ENCODE measurements around the gene TBL3.

Gene TBL3

DNA sequence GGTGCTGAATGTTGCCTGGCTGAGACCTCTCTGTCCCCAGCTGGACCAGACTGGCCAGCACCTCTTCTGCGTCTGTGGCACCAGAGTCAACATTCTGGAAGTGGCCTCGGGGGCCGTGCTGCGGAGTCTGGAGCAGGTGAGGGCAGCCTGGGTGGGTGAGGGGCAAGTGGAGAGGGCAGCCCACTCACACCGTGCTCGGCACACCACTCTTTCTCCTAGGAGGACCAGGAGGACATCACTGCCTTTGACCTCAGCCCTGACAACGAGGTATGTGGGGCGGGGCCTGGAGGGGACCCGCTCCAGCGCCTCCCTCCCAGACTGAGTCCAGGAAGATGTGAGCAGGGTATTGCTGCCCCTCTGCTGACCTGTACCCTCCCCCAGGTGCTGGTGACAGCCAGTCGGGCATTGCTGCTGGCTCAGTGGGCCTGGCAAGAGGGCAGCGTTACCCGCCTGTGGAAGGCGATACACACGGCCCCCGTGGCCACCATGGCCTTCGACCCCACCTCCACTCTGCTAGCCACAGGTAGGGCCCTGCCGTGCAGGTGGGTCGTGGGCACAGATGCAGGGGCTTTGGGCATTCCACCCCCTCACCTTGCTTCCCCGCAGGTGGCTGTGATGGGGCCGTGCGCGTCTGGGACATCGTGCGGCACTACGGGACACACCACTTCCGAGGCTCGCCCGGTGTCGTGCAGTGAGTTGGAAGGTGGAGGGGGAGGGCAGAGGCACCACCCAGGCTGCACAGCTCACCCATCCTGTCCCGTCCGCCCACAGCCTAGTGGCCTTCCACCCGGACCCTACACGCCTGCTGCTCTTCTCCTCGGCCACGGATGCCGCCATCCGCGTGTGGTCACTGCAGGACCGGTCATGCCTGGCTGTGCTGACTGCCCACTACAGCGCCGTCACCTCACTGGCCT lies 2.6 kb downstream of the TBL3 start:
- no peak overlapping the region for H2AFZ ChIP-seq (ENCODE audit: low read length)
- H3K27me3 ChIP-seq (ENCODE audit: insufficient read depth, low read length, poor library complexity, severe bottlenecking) = no peaks in the 10 kb centered on the region
- H3K4me3 ChIP-seq (ENCODE audit: low read length, poor library complexity, severe bottlenecking) = no peak overlapping the region
- no peak overlapping the region for H3K9ac ChIP-seq (ENCODE audit: low read depth, low read length, poor library complexity, severe bottlenecking)
- no peaks in the 10 kb centered on the region for H3K9me2 ChIP-seq (replicated peaks; ENCODE audit: low read depth, low read length)
- peaks cover 2% of the 10 kb centered on the region; the same call in 1 of the 2 replicates for H3F3A ChIP-seq (ENCODE audit: low read depth)
- TF ChIP-seq EZH2phosphoT487 (IDR thresholded peaks at IDR 0.05; ENCODE audit: borderline replicate concordance) = no peak
- no peak overlapping the region for H3K4me2 ChIP-seq (ENCODE audit: low read depth, low read length, poor library complexity, severe bottlenecking)
- no peaks in the 10 kb centered on the region for H3K4me1 ChIP-seq (ENCODE audit: insufficient read depth, low read length, poor library complexity, severe bottlenecking)
- peaks cover 22% of the 10 kb centered on the region; the same call in 1 of the 2 replicates for H3K79me2 ChIP-seq (ENCODE audit: insufficient read depth, low read length)
- no peaks in the 10 kb centered on the region for H4K20me1 ChIP-seq (ENCODE audit: insufficient read depth, low read length, poor library complexity, severe bottlenecking)
- no peaks in the 10 kb centered on the region for H3K9me3 ChIP-seq (ENCODE audit: insufficient read depth, low read depth, low read length)
- H3K36me3 ChIP-seq (ENCODE audit: insufficient read depth, low read length) = no peaks in the 10 kb centered on the region

DNA sequence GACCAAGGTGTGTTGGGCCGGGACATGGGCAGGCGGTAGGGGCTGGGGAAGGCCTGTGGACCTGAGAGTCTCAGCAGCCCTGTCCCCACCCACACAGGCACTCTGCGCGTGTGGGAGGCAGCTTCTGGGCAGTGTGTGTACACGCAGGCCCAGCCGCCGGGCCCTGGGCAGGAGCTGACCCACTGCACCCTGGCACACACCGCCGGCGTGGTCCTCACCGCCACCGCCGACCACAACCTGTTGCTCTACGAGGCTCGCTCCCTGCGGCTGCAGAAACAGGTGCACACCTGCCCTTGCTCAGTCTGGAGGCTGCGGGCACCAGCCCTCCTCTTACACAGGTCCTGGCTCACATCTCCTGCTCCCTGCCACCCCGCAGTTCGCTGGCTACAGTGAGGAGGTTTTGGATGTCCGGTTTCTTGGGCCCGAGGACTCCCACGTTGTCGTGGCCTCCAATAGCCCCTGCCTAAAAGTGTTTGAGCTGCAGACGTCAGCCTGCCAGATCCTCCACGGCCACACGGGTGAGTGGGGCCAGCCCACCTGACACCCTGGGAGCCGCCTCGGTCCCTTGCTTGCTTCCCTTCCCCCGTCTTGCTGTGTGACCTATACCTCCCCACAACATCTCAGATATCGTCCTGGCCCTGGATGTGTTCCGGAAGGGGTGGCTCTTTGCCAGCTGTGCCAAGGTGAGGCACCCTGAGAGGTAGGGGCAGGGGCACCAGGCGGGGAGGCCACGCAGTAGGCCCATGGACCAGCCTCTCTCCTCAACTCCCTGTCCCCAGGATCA lies 3.8 kb downstream of the TBL3 start:
- no peak overlapping the region for H3K9ac ChIP-seq (ENCODE audit: low read depth, low read length, poor library complexity, severe bottlenecking)
- no peak for TF ChIP-seq EZH2phosphoT487 (IDR thresholded peaks at IDR 0.05; ENCODE audit: borderline replicate concordance)
- TF ChIP-seq, protein P1, sequence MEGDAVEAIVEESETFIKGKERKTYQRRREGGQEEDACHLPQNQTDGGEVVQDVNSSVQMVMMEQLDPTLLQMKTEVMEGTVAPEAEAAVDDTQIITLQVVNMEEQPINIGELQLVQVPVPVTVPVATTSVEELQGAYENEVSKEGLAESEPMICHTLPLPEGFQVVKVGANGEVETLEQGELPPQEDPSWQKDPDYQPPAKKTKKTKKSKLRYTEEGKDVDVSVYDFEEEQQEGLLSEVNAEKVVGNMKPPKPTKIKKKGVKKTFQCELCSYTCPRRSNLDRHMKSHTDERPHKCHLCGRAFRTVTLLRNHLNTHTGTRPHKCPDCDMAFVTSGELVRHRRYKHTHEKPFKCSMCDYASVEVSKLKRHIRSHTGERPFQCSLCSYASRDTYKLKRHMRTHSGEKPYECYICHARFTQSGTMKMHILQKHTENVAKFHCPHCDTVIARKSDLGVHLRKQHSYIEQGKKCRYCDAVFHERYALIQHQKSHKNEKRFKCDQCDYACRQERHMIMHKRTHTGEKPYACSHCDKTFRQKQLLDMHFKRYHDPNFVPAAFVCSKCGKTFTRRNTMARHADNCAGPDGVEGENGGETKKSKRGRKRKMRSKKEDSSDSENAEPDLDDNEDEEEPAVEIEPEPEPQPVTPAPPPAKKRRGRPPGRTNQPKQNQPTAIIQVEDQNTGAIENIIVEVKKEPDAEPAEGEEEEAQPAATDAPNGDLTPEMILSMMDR (conservative IDR thresholded peaks at IDR 0.05; ENCODE audit: low read length) = no peak

DNA sequence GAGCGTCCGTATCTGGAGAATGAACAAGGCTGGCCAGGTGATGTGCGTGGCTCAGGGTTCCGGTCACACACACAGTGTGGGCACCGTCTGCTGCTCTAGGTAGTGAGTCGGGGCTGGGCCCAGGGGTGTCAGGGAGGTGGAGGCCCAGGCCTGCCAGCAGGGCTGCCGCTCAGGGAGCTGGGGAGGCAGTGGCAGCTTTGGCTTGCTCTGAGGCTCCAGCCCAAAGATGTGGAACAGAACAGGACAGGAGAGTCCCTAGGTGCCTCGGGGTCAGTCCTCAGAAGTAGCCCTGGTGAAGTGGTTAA lies 4.3 kb downstream of the TBL3 start:
- Histone ChIP-seq H3K4me2 (ENCODE audit: low read depth, low read length, poor library complexity, severe bottlenecking) (no peak overlapping the region), H4K20me1 (ENCODE audit: insufficient read depth, low read length, poor library complexity, severe bottlenecking) (no peaks in the 10 kb centered on the region), H3K9me3 (ENCODE audit: insufficient read depth, low read depth, low read length) (no peaks in the 10 kb centered on the region), H2AFZ (ENCODE audit: low read length) (no peak overlapping the region), H3K36me3 (ENCODE audit: insufficient read depth, low read length) (no peaks in the 10 kb centered on the region), H3K4me1 (ENCODE audit: insufficient read depth, low read length, poor library complexity, severe bottlenecking) (no peaks in the 10 kb centered on the region), H3K9me2 (replicated peaks; ENCODE audit: low read depth, low read length) (no peaks in the 10 kb centered on the region), H3K4me3 (ENCODE audit: low read length, poor library complexity, severe bottlenecking) (no peak overlapping the region), H3K9ac (ENCODE audit: low read depth, low read length, poor library complexity, severe bottlenecking) (no peak overlapping the region), H3K79me2 (ENCODE audit: insufficient read depth, low read length) (peaks cover 19% of the 10 kb centered on the region; the same call in 1 of the 2 replicates), H3K27me3 (ENCODE audit: insufficient read depth, low read length, poor library complexity, severe bottlenecking) (no peaks in the 10 kb centered on the region), H3F3A (ENCODE audit: low read depth) (peaks cover 2% of the 10 kb centered on the region; the same call in 1 of the 2 replicates)
- TF ChIP-seq, protein P1 (conservative IDR thresholded peaks at IDR 0.05; ENCODE audit: low read length) = no peak
- no peak for TF ChIP-seq EZH2phosphoT487 (IDR thresholded peaks at IDR 0.05; ENCODE audit: borderline replicate concordance)

More for the DNA sequence above, 3.8 kb downstream of the TBL3 start:
- Histone ChIP-seq H3K4me3 (ENCODE audit: low read length, poor library complexity, severe bottlenecking) (no peak overlapping the region), H2AFZ (ENCODE audit: low read length) (no peak overlapping the region), H3K79me2 (ENCODE audit: insufficient read depth, low read length) (peaks cover 22% of the 10 kb centered on the region; the same call in 1 of the 2 replicates), H3K4me2 (ENCODE audit: low read depth, low read length, poor library complexity, severe bottlenecking) (no peak overlapping the region), H3K4me1 (ENCODE audit: insufficient read depth, low read length, poor library complexity, severe bottlenecking) (no peaks in the 10 kb centered on the region), H4K20me1 (ENCODE audit: insufficient read depth, low read length, poor library complexity, severe bottlenecking) (no peaks in the 10 kb centered on the region), H3K36me3 (ENCODE audit: insufficient read depth, low read length) (no peaks in the 10 kb centered on the region), H3K9me3 (ENCODE audit: insufficient read depth, low read depth, low read length) (no peaks in the 10 kb centered on the region), H3K27me3 (ENCODE audit: insufficient read depth, low read length, poor library complexity, severe bottlenecking) (no peaks in the 10 kb centered on the region), H3K9me2 (replicated peaks; ENCODE audit: low read depth, low read length) (no peaks in the 10 kb centered on the region), H3F3A (ENCODE audit: low read depth) (peaks cover 2% of the 10 kb centered on the region; the same call in 1 of the 2 replicates)
